HG02981 (cell line): ENCODE results near the gene SLIT3.

Source experiments
- ATAC-seq: cut with Tn5 transposase; IDR thresholded peaks from one replicate; pipeline ENCODE4 v1.9.1; 2021; ENCODE audit warnings: mild to moderate bottlenecking, moderate library complexity; ENCODE audit not compliant: unreplicated experiment

SLIT3 gene

GRCh38 chr5:168790002-168790635 is 510.8 kb downstream of the SLIT3 start:
- ATAC-seq: no peak

GRCh38 chr5:168788786-168789185 is 512.2 kb downstream of the SLIT3 start:
- ATAC-seq: no peak

GRCh38 chr5:168788107-168788506 is 512.8 kb downstream of the SLIT3 start:
- no peak for ATAC-seq

DNA sequence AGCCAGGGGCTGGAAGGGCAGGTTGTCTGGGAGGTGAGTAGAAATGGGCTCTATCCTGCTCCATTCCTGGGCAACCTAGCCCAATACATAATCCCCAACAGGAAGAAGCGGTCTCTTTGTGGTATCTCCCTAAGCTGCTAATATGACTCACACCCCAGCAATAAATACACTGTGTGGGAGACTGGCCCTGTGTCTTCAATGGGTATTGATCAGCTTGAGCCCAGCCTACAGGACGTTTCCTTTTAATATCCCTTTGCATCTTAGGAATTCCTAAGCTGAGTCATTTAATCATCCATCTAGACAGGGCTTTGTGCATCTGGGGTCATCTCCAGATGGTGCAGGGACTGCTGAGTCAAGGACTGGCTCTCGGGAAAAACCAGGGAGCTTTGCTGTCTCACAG is 514.8 kb downstream of the SLIT3 start:
- ATAC-seq: no peak

- ATAC-seq: no peak
These were observed 516.5 kb downstream of the SLIT3 start for GRCh38 chr5:168784454-168784853.

- no peak for ATAC-seq
These were observed 518.9 kb downstream of the SLIT3 start for GRCh38 chr5:168781941-168782571.

- no peak for ATAC-seq
These were observed 520.1 kb downstream of the SLIT3 start for GRCh38 chr5:168780888-168781287.

GRCh38 chr5:168779333-168779732 is 521.6 kb downstream of the SLIT3 start:
- no peak for ATAC-seq

DNA sequence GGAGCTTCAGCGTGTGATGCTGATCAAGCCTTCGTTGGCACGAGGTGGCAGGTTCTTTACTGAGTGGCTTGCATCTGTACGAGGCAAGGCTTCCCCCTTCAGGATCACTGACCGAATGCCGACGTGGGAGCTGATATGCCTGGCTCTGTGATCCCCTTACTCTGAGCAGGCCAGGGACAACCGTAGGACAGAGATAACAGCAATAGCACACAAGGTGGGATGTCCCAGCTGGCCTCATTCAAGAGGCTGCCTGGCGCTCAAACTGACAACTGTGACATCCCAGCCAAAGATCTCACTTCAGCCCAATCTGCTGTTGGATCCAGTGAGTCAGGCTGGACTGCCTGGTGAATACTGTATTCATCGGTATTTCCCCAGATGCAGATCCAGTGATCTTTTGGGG is 522.4 kb downstream of the SLIT3 start:
- no peak for ATAC-seq

DNA sequence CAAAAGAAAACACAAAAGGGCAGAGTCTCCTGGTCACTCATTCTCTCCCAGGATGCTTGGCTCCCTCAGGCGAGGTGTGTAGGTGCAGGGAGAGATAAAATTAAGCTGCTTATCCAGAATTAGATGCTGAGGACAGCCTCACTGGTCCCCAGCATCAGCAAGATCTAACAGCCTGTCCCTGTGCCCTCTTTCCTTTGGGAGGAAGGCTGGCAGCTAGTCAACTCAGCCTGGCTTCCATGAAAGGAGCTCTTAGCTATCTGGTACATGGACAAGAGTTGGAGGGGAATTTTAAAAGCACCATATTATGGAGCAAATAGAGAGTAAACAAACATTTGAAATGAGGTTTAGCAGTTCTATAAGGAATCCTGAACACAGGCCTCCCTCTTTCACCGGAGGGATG is 523.3 kb downstream of the SLIT3 start:
- no peak for ATAC-seq

DNA sequence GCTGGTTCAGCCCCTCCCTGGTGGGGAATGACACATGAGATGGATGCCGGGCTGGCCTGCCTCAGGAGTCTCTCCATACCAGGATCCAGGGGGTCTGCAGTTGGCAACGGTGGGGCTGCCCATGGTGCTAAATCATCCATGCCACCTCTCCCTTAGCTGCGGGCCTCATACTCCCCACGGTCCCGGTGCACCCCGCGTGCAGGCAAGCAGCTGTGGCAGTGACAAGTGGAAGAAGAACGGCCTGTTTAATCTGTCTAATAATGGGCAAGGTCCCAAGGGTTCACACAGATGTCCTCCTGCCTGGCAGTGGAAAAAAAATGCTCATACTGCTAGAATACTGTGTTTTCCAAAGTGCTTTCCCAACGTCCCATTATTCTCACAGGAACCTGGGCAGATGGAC is 524.9 kb downstream of the SLIT3 start:
- ATAC-seq: no peak

DNA sequence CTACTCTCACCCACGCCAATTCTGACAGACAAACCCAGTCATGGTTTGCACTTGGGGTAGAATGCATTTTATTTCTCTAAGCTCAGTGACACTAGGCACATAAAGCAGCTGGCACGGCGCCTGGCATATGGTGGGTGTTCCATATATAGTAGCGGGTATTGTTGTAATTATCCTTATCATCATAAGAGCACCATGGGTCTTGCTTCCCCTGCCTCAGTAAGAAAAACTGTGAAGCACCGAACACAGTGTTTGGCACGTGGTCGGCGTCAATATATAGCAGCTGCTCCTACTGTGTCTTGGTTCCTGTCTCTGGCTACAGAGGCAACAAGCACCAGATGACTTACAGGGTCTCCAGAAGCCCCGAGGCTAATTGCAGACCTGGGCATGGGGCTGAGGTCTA is 527.7 kb downstream of the SLIT3 start:
- ATAC-seq: no peak

DNA sequence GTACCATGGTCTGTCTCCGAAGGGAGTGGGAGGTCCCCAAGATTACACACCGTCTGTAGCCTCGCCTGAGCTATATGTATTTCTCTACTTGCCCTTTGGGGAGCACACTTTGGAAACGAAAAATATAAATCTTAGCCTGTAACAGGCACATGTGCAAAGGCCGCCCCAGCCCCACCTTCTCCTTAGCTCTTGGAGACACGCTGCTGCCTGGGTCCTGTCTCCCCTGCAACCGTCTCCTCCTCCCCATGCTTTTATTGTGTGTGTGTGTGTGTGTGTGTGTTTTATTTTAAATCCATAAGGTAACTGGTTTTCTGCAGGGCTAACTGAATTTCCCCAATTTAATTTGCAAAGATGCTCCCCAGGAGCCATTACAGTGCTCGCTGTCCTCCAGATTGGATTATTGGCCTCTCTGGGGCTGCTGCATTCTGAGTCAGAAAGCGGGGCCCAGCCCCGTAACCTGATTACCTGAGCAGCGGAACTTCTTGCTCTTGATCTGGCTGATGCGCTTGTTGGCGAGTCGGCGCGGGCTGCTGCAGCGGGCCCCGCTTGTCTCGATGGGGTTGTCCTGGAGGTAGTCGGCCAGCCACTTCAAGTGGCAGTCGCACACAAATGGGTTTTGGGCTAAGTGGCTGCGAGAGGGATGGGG is 528.5 kb downstream of the SLIT3 start:
- ATAC-seq: no peak

- ATAC-seq: no peak
These were observed 529.3 kb downstream of the SLIT3 start for GRCh38 chr5:168771678-168772077.

DNA sequence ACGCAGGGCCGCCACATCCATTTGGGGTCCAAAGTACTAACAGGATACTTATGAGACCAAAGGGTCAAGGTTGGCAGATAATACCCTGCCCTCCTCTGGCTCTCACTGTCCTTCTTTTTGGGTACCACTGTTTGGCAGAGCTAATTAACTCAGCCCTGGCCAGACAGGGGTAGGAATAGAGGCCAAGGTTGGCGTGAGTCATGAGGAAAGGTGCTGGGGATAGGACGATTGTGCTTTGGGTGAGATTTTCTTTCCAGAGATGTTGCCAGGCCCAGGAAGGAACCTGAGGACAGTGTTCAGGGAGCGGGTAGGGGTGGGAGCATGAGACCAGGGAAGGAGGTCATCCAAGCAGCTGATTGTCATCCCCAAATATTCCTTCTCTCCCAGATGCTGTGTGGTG is 529.9 kb downstream of the SLIT3 start:
- ATAC-seq: no peak

GRCh38 chr5:168770036-168770498 is 530.9 kb downstream of the SLIT3 start:
- no peak for ATAC-seq

DNA sequence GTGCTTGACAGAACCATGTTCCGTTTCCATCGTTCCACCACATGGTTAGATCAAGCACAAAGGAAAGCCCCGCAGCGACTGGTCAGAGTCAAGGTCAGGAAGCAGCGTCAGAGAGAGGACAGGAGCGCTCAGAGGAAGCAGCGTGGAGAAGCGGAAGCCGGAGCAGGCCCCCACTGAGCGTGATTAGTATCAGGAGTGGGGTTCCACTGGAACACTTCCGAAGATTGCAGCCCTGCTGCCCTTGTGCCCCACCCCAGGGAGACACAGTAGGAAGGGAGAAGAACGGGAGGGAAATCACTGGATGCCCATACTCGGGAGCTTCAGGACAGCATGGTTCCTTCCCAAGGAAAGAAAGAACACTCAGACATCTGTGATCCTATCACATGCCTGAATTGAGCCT is 532.8 kb downstream of the SLIT3 start:
- ATAC-seq: no peak

DNA sequence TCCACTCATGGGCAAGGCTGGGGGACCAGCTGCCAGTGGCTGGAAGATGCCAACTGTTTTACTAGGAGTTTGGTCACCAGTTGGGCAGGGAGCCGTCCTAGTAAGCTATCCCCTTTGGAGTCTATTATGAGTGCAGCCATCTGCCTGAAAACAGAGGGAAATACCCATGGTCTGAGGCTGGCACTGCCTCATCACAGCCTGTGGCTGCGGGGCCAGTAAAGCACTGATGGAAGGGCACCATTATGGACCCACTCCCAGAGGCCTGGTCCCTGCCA is 534.6 kb downstream of the SLIT3 start:
- ATAC-seq: no peak

DNA sequence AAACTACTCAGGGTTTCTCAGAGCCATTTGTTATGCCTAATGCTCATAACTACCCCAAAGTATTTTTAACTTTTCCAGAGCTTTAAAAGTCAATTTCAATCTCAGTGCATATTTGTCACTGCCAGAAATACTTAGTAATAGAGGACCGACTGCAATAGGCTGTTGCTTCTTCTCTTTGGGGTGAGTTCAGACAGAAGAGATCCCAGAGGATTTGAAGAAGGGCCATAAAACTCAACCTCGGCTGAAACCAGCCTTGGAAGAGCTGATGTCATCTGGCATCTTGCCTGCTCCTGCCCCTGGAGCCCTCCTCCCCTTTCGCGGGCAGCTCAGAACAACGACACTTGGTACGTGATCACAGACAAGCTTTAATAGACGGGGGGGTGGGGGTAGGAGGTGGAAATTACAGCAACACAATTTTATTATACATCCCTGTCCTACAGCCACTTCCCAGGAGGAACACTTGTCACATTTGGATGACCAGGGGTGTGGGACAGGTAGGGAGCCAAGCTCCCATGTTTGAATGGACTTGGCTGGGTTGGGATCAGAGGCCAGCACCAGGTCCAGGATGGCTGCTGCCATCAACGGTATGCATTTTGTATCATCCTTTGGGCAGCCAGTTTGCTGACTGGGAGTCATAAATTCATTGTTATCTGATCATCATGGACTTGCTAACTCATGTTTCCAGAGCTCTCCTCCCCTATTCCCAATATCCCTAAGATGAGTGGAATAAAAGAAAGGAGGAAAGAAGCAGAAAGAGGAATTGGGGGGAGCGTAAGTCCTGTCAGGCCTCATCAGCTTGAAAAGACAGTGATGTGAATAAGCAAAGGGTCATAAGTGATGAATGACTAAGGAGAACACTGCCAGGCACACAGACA is 535.2 kb downstream of the SLIT3 start:
- no peak for ATAC-seq

- ATAC-seq: no peak
These were observed 535.8 kb downstream of the SLIT3 start for GRCh38 chr5:168765086-168765550.
